Spleen (tissue), 7 donors: ENCODE measurements around the gene APLF.

Experiments
- CTCF ChIP-seq, 11 experiments: fragments of 200-600 bp in 7 of 11; fragments of 450-650 bp in 4 of 11; sonication (generic) in 4 of 11; IDR thresholded peaks in 8 of 11; conservative IDR thresholded peaks in 3 of 11; 1 replicate in 7 of 11; 2 replicates in 4 of 11; pipeline versions ENCODE4 v1.4.0 to v1.8.0; 2016 to 2021; ENCODE audit warnings: antibody characterized with exemption in 11 of 11, inconsistent platforms in 4 of 11, mild to moderate bottlenecking in 1 of 11
- POLR2A ChIP-seq, 3 donors: fragments of 450-650 bp; IDR thresholded peaks; one replicate each; pipeline ENCODE4 v1.5.1; 2017; ENCODE audit warnings: antibody characterized with exemption in 3 of 3, mild to moderate bottlenecking in 1 of 3
- donor health status: DM: no; HTN: no; CAD: no; lungs with moderate emphysema.
- donor health status: DM: no; HTN: no; CAD: no.
- donor health status: DM: no; HTN: no; CAD: no.

GRCh38 chr2:68452158-68452900 is 15.1 kb upstream of the APLF start:
- TF ChIP-seq POLR2A (IDR thresholded peaks at IDR 0.05) (no peak), CTCF (IDR thresholded peaks at IDR 0.05 in 8 of 11, conservative IDR thresholded peaks at IDR 0.05 in 3 of 11) (no peak)
